ENCODE data around the gene KLHL18. TPM values are rescaled to one million over a fixed set of nuclear protein-coding genes. Genes with fewer than 3 reads are reported as not detected.

The KLHL18 gene
- total RNA-seq, 1 experiment from 2014 or later: 35.4 TPM

- intact Hi-C loops (cut with micrococcal nuclease; ENCODE audit: unreplicated experiment): no loop called here
- POLR2A ChIA-PET: interaction anchor here (0.9 kb wide), 1 partner anchor 86 kb away, joined by 6 read pairs; no protein-coding TSS in a partner anchor
- TF ChIP-seq, protein P1, sequence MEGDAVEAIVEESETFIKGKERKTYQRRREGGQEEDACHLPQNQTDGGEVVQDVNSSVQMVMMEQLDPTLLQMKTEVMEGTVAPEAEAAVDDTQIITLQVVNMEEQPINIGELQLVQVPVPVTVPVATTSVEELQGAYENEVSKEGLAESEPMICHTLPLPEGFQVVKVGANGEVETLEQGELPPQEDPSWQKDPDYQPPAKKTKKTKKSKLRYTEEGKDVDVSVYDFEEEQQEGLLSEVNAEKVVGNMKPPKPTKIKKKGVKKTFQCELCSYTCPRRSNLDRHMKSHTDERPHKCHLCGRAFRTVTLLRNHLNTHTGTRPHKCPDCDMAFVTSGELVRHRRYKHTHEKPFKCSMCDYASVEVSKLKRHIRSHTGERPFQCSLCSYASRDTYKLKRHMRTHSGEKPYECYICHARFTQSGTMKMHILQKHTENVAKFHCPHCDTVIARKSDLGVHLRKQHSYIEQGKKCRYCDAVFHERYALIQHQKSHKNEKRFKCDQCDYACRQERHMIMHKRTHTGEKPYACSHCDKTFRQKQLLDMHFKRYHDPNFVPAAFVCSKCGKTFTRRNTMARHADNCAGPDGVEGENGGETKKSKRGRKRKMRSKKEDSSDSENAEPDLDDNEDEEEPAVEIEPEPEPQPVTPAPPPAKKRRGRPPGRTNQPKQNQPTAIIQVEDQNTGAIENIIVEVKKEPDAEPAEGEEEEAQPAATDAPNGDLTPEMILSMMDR (IDR thresholded peaks at IDR 0.05): no peak
- TF ChIP-seq, protein P2, sequence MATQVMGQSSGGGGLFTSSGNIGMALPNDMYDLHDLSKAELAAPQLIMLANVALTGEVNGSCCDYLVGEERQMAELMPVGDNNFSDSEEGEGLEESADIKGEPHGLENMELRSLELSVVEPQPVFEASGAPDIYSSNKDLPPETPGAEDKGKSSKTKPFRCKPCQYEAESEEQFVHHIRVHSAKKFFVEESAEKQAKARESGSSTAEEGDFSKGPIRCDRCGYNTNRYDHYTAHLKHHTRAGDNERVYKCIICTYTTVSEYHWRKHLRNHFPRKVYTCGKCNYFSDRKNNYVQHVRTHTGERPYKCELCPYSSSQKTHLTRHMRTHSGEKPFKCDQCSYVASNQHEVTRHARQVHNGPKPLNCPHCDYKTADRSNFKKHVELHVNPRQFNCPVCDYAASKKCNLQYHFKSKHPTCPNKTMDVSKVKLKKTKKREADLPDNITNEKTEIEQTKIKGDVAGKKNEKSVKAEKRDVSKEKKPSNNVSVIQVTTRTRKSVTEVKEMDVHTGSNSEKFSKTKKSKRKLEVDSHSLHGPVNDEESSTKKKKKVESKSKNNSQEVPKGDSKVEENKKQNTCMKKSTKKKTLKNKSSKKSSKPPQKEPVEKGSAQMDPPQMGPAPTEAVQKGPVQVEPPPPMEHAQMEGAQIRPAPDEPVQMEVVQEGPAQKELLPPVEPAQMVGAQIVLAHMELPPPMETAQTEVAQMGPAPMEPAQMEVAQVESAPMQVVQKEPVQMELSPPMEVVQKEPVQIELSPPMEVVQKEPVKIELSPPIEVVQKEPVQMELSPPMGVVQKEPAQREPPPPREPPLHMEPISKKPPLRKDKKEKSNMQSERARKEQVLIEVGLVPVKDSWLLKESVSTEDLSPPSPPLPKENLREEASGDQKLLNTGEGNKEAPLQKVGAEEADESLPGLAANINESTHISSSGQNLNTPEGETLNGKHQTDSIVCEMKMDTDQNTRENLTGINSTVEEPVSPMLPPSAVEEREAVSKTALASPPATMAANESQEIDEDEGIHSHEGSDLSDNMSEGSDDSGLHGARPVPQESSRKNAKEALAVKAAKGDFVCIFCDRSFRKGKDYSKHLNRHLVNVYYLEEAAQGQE (IDR thresholded peaks at IDR 0.05; ENCODE audit: insufficient read depth in 1 of 2, low read depth in 2 of 2, low read length in 1 of 2): no peak
- no peak for TF ChIP-seq TCF7L2 (IDR thresholded peaks at IDR 0.05; ENCODE audit: low read depth, low read length)
- TF ChIP-seq POLR2AphosphoS5 (IDR thresholded peaks at IDR 0.05; ENCODE audit: low read depth, low read length): no peak
- TF ChIP-seq SIN3A (IDR thresholded peaks at IDR 0.05; ENCODE audit: borderline replicate concordance, insufficient read depth, low read depth, low read length): no peak
These were observed 97.4 kb downstream of the KLHL18 start for GRCh38 chr3:47380026-47380600.

GRCh38 chr3:47380601-47381316, 98.0 kb downstream of the KLHL18 start, which contains the start of gene PTPN23:
Gene PTPN23 (plus strand): TSS chr3:47381021. CDS start chr3:47381097, 76 bp downstream.
- Histone ChIP-seq H3K4me1 (ENCODE audit: control insufficient read depth, insufficient read depth, low read length) (peaks cover 6% of the 10 kb centered on the region; the same call in 1 of the 2 replicates), H3K9me3 (ENCODE audit: control insufficient read depth, insufficient read depth, low read depth, low read length) (no peaks in the 10 kb centered on the region), H3K27me3 (ENCODE audit: control insufficient read depth, insufficient read depth, low read length) (no peaks in the 10 kb centered on the region), H3K4me3 (ENCODE audit: low read depth in 2 of 2, low read length in 2 of 2) (peak within 1 kb of the TSS; percentile 89 to 92), H3K36me3 (ENCODE audit: control insufficient read depth, insufficient read depth, low read length) (no peaks in the 10 kb centered on the region), H3K27ac (ENCODE audit: low read length) (peak within 1 kb of the TSS; percentile 93)
- intact Hi-C loops (cut with micrococcal nuclease; ENCODE audit: unreplicated experiment) (no loop called here), in situ Hi-C loops (cut with HindIII; ENCODE audit: low pct_unique_long_range_greater_than_20kb, low sequenced_read_pairs) (no loop called here)
- POLR2A ChIA-PET: interaction anchor here (0.9 kb wide), 1 partner anchor 85 kb away, joined by 6 read pairs; no protein-coding TSS in a partner anchor
- BruUV-seq (replicated peaks): TSS peak; percentile 90
- TF ChIP-seq, protein P2 (IDR thresholded peaks at IDR 0.05; ENCODE audit: insufficient read depth in 1 of 2, low read depth in 2 of 2, low read length in 1 of 2): no peak
- TF ChIP-seq SIN3A (IDR thresholded peaks at IDR 0.05; ENCODE audit: borderline replicate concordance, insufficient read depth, low read depth, low read length) (peak; percentile 84; the same call in 1 of the 2 replicates), POLR2AphosphoS5 (IDR thresholded peaks at IDR 0.05; ENCODE audit: low read depth, low read length) (peak; percentile 77)
- CTCF ChIA-PET: interaction anchor here (0.5 kb wide), 1 partner anchor 408 kb away, joined by 3 read pairs; no protein-coding TSS in a partner anchor
- DNase-seq (ENCODE audit: low read depth, low spot score) (peak; percentile 86), ATAC-seq (peak; percentile 93)

More at GRCh38 chr3:47380026-47380600, 97.4 kb downstream of the KLHL18 start:
- CTCF ChIA-PET: interaction anchor here (0.5 to 0.6 kb wide), 2 partner anchors 168 to 408 kb away, joined by 3 to 10 read pairs; no protein-coding TSS in a partner anchor
- Histone ChIP-seq H3K36me3 (ENCODE audit: control insufficient read depth, insufficient read depth, low read length) (no peaks in the 10 kb centered on the region), H3K4me1 (ENCODE audit: control insufficient read depth, insufficient read depth, low read length) (peaks cover 6% of the 10 kb centered on the region; the same call in 1 of the 2 replicates), H3K4me3 (ENCODE audit: low read depth in 2 of 2, low read length in 2 of 2) (peak overlapping the region; percentile 89 to 92), H3K9me3 (ENCODE audit: control insufficient read depth, insufficient read depth, low read depth, low read length) (no peaks in the 10 kb centered on the region), H3K27me3 (ENCODE audit: control insufficient read depth, insufficient read depth, low read length) (no peaks in the 10 kb centered on the region), H3K27ac (ENCODE audit: low read length) (peak overlapping the region; percentile 93)
- BruUV-seq (replicated peaks): no TSS peak
- ATAC-seq: no peak; the same call in none of the 2 replicates
- no peak for DNase-seq (ENCODE audit: low read depth, low spot score)
- in situ Hi-C loops (cut with HindIII; ENCODE audit: low pct_unique_long_range_greater_than_20kb, low sequenced_read_pairs): no loop called here
